22Rv1 (cell line): ENCODE data around the gene GPRC5A.

Source experiments
- ZFX ChIP-seq: fragments of 450-650 bp; IDR thresholded peaks from 2 replicates; pipeline ENCODE4 v1.6.1; 2017; ENCODE audit warnings: antibody characterized with exemption, borderline replicate concordance
- TF ChIP-seq, protein P1 (sequence below): fragments of 450-650 bp; IDR thresholded peaks from 2 replicates; pipeline ENCODE4 v1.5.1; 2017; ENCODE audit warnings: mild to moderate bottlenecking

DNA sequence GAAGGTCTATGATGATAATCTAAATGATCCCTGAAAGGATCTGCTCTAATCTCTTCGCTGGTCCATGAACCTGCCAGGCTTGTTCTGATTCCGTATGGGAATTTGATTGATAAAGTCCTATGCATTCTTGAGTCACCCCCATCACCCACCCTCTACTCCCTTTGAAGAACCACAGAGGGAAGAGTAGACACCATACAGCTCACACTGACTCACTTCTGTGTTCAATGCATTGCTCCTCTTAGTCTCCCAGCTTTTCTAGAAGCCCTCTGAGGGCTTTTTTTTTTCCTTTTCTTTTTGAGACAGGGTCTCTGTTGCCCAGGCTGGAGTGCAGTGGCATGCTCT, 18.5 kb upstream of the GPRC5A start:
- TF ChIP-seq ZFX = no peak
- TF ChIP-seq, protein P1, sequence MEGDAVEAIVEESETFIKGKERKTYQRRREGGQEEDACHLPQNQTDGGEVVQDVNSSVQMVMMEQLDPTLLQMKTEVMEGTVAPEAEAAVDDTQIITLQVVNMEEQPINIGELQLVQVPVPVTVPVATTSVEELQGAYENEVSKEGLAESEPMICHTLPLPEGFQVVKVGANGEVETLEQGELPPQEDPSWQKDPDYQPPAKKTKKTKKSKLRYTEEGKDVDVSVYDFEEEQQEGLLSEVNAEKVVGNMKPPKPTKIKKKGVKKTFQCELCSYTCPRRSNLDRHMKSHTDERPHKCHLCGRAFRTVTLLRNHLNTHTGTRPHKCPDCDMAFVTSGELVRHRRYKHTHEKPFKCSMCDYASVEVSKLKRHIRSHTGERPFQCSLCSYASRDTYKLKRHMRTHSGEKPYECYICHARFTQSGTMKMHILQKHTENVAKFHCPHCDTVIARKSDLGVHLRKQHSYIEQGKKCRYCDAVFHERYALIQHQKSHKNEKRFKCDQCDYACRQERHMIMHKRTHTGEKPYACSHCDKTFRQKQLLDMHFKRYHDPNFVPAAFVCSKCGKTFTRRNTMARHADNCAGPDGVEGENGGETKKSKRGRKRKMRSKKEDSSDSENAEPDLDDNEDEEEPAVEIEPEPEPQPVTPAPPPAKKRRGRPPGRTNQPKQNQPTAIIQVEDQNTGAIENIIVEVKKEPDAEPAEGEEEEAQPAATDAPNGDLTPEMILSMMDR = no peak
